K562 (cell line): Measurements from ENCODE around the gene TSKS. TPM values are rescaled to one million over a fixed set of nuclear protein-coding genes. Genes with fewer than 3 reads are reported as not detected.
A peak's percentile ranks its signal among the peaks of the same experiment; 100 is the strongest.

ENCODE experiments used
- ATAC-seq: fragments of 200-7000 bp; cut with Tn5 transposase; 3 replicates; pipeline ENCODE4 v1.9.1; 2020; ENCODE audit warnings: moderate library complexity
- BruUV-seq: library from RNA; stranded (reverse); fragments of 400-500 nt; replicated peaks from 2 replicates; lab custom pipeline; 2021; lab: Mats Ljungman, UMichigan
- CTCF ChIA-PET: fragments of 300-600 bp; formaldehyde crosslinking; extraction: SDS; loops from one replicate; lab custom pipeline; 2021; ENCODE audit warnings: low intra/inter-chr PET ratio; lab: Yijun Ruan, JAX
- POLR2A ChIA-PET: fragments of 300-600, 350-650 bp; sonication (Branson Sonifier 250); formaldehyde crosslinking; extraction: SDS; loops from one replicate; lab custom pipeline; 2021; ENCODE audit warnings: antibody characterized with exemption, inconsistent platforms; lab: Yijun Ruan, JAX
- DNase-seq, 4 experiments: peaks; one replicate each; pipeline versions ENCODE4 v3.0.0 to v3.0.0-alpha.2; 2011 to 2018; ENCODE audit warnings: low spot score in 3 of 4, mixed read lengths in 3 of 4; ENCODE audit errors: extremely low read depth in 1 of 4
- FAIRE-seq: peaks from 2 replicates; lab custom pipeline; 2011; peaks lifted over from hg19 to GRCh38; lab: Jason Lieb, UNC
- H2AFZ ChIP-seq: 2 replicates; pipeline ENCODE4 v1.6.0; 2011; ENCODE audit warnings: low read depth, low read length, control low read depth, inconsistent platforms
- H3K27ac ChIP-seq: fragments of 200-600 bp; 3 replicates; pipeline ENCODE4 v1.8.0; 2011; ENCODE audit warnings: low read depth, mild to moderate bottlenecking, control low read depth, inconsistent platforms, low read length, moderate library complexity, mixed read lengths; ENCODE audit errors: extremely low read depth
- H3K27me3 ChIP-seq, 2 experiments: fragments of 300-600 bp in 1 of 2; 2 replicates in 1 of 2; 3 replicates in 1 of 2; pipeline versions ENCODE4 v1.6.0 to v1.8.0; 2011; ENCODE audit warnings: inconsistent platforms in 2 of 2, low read length in 2 of 2, mild to moderate bottlenecking in 1 of 2, mixed read lengths in 1 of 2, moderate library complexity in 1 of 2; ENCODE audit not compliant: control insufficient read depth in 2 of 2, insufficient read depth in 2 of 2
- H3K36me3 ChIP-seq: fragments of 300-600 bp; 3 replicates; pipeline ENCODE4 v1.8.0; 2011; ENCODE audit warnings: mild to moderate bottlenecking, low read length, inconsistent platforms; ENCODE audit not compliant: control insufficient read depth, insufficient read depth
- H3K4me1 ChIP-seq, 2 experiments: fragments of 200-600 bp in 1 of 2; replicated peaks in 1 of 2; 2 replicates in 1 of 2; 3 replicates in 1 of 2; pipeline versions ENCODE4 v1.5.1 to v1.8.0; 2011; ENCODE audit warnings: inconsistent platforms in 2 of 2, low read length in 2 of 2, mild to moderate bottlenecking in 1 of 2, mixed read lengths in 1 of 2, moderate library complexity in 1 of 2; ENCODE audit not compliant: control insufficient read depth in 2 of 2, insufficient read depth in 2 of 2
- H3K4me2 ChIP-seq: 2 replicates; pipeline ENCODE4 v1.6.1; 2011; ENCODE audit warnings: low read length, control low read depth, inconsistent platforms, mixed read lengths; ENCODE audit not compliant: insufficient read depth
- H3K4me3 ChIP-seq: fragments of 200-600 bp; sonication (generic), shearing (Covaris generic); 2 replicates; pipeline ENCODE4 v1.5.1; 2016; ENCODE audit warnings: control low read depth, inconsistent platforms
- H3K79me2 ChIP-seq: fragments of 200-600 bp; 3 replicates; pipeline ENCODE4 v1.8.0; 2011; ENCODE audit warnings: low read length, inconsistent platforms; ENCODE audit not compliant: control insufficient read depth, insufficient read depth
- H3K9ac ChIP-seq, 2 experiments: 2 replicates each; pipeline versions ENCODE4 v1.6.0 to v1.6.1; 2011; ENCODE audit warnings: low read depth in 2 of 2, low read length in 2 of 2, control low read depth in 1 of 2, inconsistent platforms in 1 of 2, mild to moderate bottlenecking in 1 of 2, mixed read lengths in 1 of 2; ENCODE audit not compliant: insufficient read depth in 1 of 2
- H3K9me1 ChIP-seq: one replicate; pipeline ENCODE4 v1.6.0; 2011; ENCODE audit warnings: inconsistent platforms, mild to moderate bottlenecking, low read length, moderate library complexity; ENCODE audit not compliant: control insufficient read depth, insufficient read depth
- H3K9me3 ChIP-seq: replicated peaks from 2 replicates; pipeline ENCODE4 v1.5.1; 2011; ENCODE audit warnings: low read depth, low read length, inconsistent platforms; ENCODE audit not compliant: control insufficient read depth, insufficient read depth
- H4K20me1 ChIP-seq: replicated peaks from 2 replicates; pipeline ENCODE4 v1.6.1; 2011; ENCODE audit warnings: low read length, inconsistent platforms, mixed read lengths; ENCODE audit not compliant: control insufficient read depth, insufficient read depth
- BRCA1 ChIP-seq, 2 experiments: fragments of 450-650 bp in 1 of 2; sonication (generic) in 1 of 2; formaldehyde crosslinking in 1 of 2; IDR thresholded peaks; 2 replicates each; pipeline versions ENCODE4 v1.5.0 to v1.6.1; 2017 to 2020; ENCODE audit warnings: mild to moderate bottlenecking in 1 of 2, missing genetic modification reagents in 1 of 2
- CBX5 ChIP-seq: IDR thresholded peaks from 2 replicates; pipeline ENCODE4 v1.6.1; 2014; ENCODE audit warnings: low read depth, borderline replicate concordance
- ETS2 ChIP-seq: IDR thresholded peaks from 2 replicates; pipeline ENCODE4 v1.6.1; 2016; ENCODE audit warnings: borderline replicate concordance, missing genetic modification characterization, mild to moderate bottlenecking, moderate library complexity, missing compliant biosample characterization; ENCODE audit not compliant: poor library complexity, severe bottlenecking
- FOS ChIP-seq: IDR thresholded peaks from 3 replicates; pipeline ENCODE4 v1.6.1; 2011; ENCODE audit not compliant: insufficient read length; ENCODE audit errors: extremely low read depth
- MCM3 ChIP-seq: fragments of 450-650 bp; IDR thresholded peaks from 2 replicates; pipeline ENCODE4 v1.6.1; 2016
- NFE2L1 ChIP-seq: fragments of 450-650 bp; IDR thresholded peaks from 2 replicates; pipeline ENCODE4 v1.6.1; 2016; ENCODE audit warnings: missing genetic modification characterization, low read depth, mild to moderate bottlenecking, missing compliant biosample characterization, moderate library complexity, borderline replicate concordance
- POLR3A ChIP-seq: IDR thresholded peaks from 2 replicates; pipeline ENCODE4 v1.6.1; 2011; ENCODE audit warnings: borderline replicate concordance, mild to moderate bottlenecking, moderate library complexity; ENCODE audit not compliant: insufficient read length, insufficient read depth; ENCODE audit errors: extremely low read depth
- TRIM24 ChIP-seq, 2 experiments: fragments of 450-650 bp; IDR thresholded peaks; 2 replicates each; pipeline ENCODE4 v1.6.1; 2016
- TRIM28 ChIP-seq: fragments of 450-650 bp; IDR thresholded peaks from 2 replicates; pipeline ENCODE4 v1.6.1; 2017
- ZNF324 ChIP-seq: fragments of 250-450 bp; sonication (Bioruptor Pico); IDR thresholded peaks from 2 replicates; pipeline ENCODE4 v1.4.0; 2020; ENCODE audit warnings: mild to moderate bottlenecking
- ZNF511 ChIP-seq: sonication (generic); formaldehyde crosslinking; IDR thresholded peaks from 2 replicates; pipeline ENCODE4 v1.8.0; 2022; ENCODE audit warnings: mild to moderate bottlenecking, missing genetic modification reagents
- ZNF75A ChIP-seq: fragments of 450-650 bp; formaldehyde crosslinking; IDR thresholded peaks from 2 replicates; pipeline ENCODE4 v1.4.0; 2020; ENCODE audit warnings: mild to moderate bottlenecking
- WGBS: fragments of 100-300 bp; shearing (Covaris generic); methylation state at CpG from one replicate; pipeline ENCODE4 v1.1.6; 2016; ENCODE audit warnings: low coverage, mixed read lengths; ENCODE audit not compliant: insufficient coverage; ENCODE audit errors: missing lambda C conversion rate; 5-methylcytosine and 5-hydroxymethylcytosine counted together
- in situ Hi-C: fragments of 300-500 bp; cut with MboI; formaldehyde crosslinking; loops from 4 replicates; pipeline ENCODE4 v1.15.0; 2018; ENCODE audit warnings: inconsistent platforms, mixed read lengths
- intact Hi-C: fragments of 100-400 bp; cut with micrococcal nuclease; formaldehyde crosslinking; loops from 2 replicates; pipeline ENCODE4 v1.14.2; 2022
- polyA plus RNA-seq, 8 experiments: library from polyadenylated mRNA; depleted of rRNA in 4 of 8; stranded (reverse) in 5 of 8; unstranded in 3 of 8; fragments of >200 nt; fragmentation: Nextera tagmentation in 2 of 8; fragmentation: Illumina TruSeq in 1 of 8; extraction: Ambion mirVana in 2 of 8; extraction: Trizol in 1 of 8; gene quantifications; 2 replicates each; pipeline versions ENCODE4 v1.2.1 to v1.2.3, GENCODE V29; 2011 to 2014; ENCODE audit warnings: inconsistent platforms in 1 of 8, missing spikeins in 1 of 8
- total RNA-seq, 7 experiments: library from RNA; depleted of rRNA in 6 of 7; stranded (reverse); fragments of >200 nt in 6 of 7; fragmentation: Illumina TruSeq in 2 of 7; extraction: Trizol in 2 of 7; gene quantifications; 2 replicates each; pipeline versions ENCODE4 v1.2.1 to v1.2.3, GENCODE V29; 2011 to 2021; ENCODE audit warnings: low replicate concordance in 1 of 7
- TF ChIP-seq, protein P1 (sequence below): IDR thresholded peaks from 2 replicates; pipeline ENCODE4 v1.6.1; 2011; ENCODE audit not compliant: insufficient read length; ENCODE audit errors: extremely low read depth
- TF ChIP-seq, protein P2 (sequence below), 2 experiments: fragments of 450-650 bp; IDR thresholded peaks; 2 replicates each; pipeline ENCODE4 v1.6.1; 2016; ENCODE audit warnings: mild to moderate bottlenecking in 2 of 2, borderline replicate concordance in 1 of 2, low read depth in 1 of 2, moderate library complexity in 1 of 2

TSKS gene
- total and polyA plus RNA-seq, 9 of the 15 experiments (the other 6 are each of a cell fraction or from before 2014, with no cell fraction given) = 0.14 to 4.5 (median 0.80) TPM

DNA sequence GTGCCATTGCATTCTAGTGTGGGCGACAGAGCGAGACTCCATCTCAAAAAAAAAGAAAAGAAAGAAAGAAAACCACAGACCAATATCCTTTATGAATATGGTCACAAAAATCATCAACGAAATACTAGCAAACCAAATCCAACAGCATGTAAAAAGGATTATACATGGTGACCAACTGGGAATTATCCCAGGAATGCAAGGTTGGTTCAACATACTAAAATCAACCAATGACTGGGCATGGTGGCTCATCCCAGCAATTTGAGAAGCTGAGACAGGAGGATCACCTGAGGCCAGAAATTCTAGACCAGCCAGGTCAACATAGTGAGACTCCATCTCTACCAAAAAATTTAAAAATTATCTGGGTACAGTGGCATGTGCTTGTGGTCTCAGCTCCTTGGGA lies 7.2 kb downstream of the TSKS start:
- ChIA-PET POLR2A (interaction anchor here (0.6 kb wide), 1 partner anchor 10 kb away, joined by 3 read pairs; no protein-coding TSS in a partner anchor), CTCF (no interaction called here)
- Histone ChIP-seq H3K27ac (no peak overlapping the region), H3K27me3 (no peaks in the 10 kb centered on the region), H3K9me3 (peaks cover 6% of the 10 kb centered on the region), H3K9me1 (no peaks in the 10 kb centered on the region), H3K4me1 (peaks cover 6 to 11% of the 10 kb centered on the region in 2 experiments; a peak in 4 of 5 replicates), H3K9ac (no peak overlapping the region), H3K4me3 (no peak overlapping the region), H3K36me3 (no peaks in the 10 kb centered on the region), H3K79me2 (no peaks in the 10 kb centered on the region), H3K4me2 (no peak overlapping the region), H4K20me1 (no peaks in the 10 kb centered on the region), H2AFZ (no peak overlapping the region)
- no TSS peak for BruUV-seq
- no peak for DNase-seq
- FAIRE-seq = peak; percentile 57
- intact Hi-C loops (no loop called here), in situ Hi-C loops (no loop called here)
- no peak for ATAC-seq
- WGBS = 43% methylated on average over 1 of the region's 3 CpGs
- TF ChIP-seq, protein P1, sequence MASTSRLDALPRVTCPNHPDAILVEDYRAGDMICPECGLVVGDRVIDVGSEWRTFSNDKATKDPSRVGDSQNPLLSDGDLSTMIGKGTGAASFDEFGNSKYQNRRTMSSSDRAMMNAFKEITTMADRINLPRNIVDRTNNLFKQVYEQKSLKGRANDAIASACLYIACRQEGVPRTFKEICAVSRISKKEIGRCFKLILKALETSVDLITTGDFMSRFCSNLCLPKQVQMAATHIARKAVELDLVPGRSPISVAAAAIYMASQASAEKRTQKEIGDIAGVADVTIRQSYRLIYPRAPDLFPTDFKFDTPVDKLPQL = no peak
- TF ChIP-seq ETS2 = no peak
- no peak for TF ChIP-seq NFE2L1 (tag)
- peak; percentile 97 for TF ChIP-seq ZNF324 (CRISPR knock-in tag)
- TF ChIP-seq ZNF75A = no peak
- no peak for TF ChIP-seq BRCA1 (IDR thresholded peaks at IDR 0.05)
- TF ChIP-seq BRCA1 (CRISPR knock-in tag; IDR thresholded peaks at IDR 0.05) = no peak
- peak; percentile 81 for TF ChIP-seq TRIM28
- TF ChIP-seq POLR3A = no peak
- TF ChIP-seq FOS = no peak
- TF ChIP-seq CBX5 = 0 out of 2 replicates have a peak, but pooled peaks have one; percentile 49
- TF ChIP-seq, protein P2, sequence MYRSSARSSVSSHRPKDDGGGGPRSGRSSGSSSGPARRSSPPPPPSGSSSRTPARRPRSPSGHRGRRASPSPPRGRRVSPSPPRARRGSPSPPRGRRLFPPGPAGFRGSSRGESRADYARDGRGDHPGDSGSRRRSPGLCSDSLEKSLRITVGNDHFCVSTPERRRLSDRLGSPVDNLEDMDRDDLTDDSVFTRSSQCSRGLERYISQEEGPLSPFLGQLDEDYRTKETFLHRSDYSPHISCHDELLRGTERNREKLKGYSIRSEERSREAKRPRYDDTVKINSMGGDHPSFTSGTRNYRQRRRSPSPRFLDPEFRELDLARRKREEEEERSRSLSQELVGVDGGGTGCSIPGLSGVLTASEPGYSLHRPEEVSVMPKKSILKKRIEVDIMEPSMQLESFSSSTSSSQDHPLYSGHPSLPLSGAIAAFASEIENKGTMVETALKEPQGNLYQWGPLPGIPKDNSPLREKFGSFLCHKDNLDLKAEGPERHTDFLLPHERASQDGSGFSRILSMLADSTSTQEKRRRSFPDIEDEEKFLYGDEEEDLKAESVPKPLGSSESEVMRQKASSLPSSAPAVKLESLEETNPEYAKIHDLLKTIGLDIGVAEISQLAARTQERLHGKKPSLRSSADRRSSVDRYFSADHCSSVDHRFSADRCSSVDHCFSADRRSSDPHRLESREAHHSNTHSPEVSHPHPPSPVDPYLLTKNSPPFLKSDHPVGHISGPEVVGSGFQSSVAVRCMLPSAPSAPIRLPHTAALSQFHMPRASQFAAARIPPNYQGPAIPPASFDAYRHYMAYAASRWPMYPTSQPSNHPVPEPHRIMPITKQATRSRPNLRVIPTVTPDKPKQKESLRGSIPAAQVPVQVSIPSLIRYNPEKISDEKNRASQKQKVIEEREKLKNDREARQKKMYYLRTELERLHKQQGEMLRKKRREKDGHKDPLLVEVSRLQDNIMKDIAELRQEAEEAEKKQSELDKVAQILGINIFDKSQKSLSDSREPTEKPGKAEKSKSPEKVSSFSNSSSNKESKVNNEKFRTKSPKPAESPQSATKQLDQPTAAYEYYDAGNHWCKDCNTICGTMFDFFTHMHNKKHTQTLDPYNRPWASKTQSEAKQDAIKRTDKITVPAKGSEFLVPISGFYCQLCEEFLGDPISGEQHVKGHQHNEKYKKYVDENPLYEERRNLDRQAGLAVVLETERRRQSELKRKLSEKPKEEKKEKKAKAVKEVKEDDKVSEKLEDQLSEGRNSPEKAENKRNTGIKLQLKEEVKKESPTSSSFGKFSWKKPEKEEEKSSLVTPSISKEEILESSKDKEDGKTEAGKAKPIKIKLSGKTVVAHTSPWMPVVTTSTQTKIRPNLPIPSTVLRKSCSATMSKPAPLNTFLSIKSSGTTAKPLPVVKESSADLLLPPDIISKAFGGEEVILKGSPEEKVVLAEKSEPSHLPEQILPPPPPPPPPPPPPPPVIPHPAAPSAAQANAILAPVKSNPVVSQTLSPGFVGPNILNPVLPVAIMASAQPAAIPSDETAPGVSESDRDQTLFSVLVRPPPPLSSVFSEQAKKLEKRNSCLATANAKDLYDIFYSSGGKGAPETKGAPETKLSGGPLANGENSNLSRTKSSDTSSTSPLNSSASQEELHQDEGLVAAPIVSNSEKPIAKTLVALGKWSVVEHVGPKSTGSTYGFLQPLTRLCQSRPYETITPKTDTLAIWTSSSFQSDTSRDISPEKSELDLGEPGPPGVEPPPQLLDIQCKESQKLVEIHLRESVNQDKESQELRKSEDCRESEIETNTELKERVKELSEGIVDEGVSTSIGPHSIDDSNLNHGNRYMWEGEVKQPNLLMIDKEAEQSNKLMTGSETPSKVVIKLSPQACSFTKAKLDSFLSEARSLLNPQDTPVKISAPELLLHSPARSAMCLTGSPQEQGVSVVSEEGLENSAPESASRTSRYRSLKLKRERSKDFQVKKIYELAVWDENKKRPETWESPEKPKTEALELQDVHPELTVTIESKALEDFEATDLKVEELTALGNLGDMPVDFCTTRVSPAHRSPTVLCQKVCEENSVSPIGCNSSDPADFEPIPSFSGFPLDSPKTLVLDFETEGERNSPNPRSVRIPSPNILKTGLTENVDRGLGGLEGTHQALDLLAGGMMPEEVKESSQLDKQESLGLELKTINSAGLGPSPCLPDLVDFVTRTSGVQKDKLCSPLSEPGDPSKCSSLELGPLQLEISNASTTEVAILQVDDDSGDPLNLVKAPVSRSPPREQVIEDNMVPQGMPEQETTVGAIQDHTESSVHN (IDR thresholded peaks at IDR 0.05; ENCODE audit: borderline replicate concordance in 1 of 2, low read depth in 1 of 2) = no peak
- no peak for TF ChIP-seq ZNF511
- peak in 1 of 2 experiments; percentile 12; a peak in 1 of 4 replicates for TF ChIP-seq TRIM24 (IDR thresholded peaks at IDR 0.05)
- no peak for TF ChIP-seq MCM3
